SW480 (cell line): ENCODE data around the gene ANP32D.
"Not testable (repeated sequence)": the region's sequence is repeated elsewhere in the genome, so short reads cannot be mapped to it uniquely, and the experiment has no call there.

Experiments used
- DNase-seq: peaks from one replicate; pipeline ENCODE4 v3.0.0-alpha.2; 2016; ENCODE audit warnings: low spot score

The ANP32D gene

DNA sequence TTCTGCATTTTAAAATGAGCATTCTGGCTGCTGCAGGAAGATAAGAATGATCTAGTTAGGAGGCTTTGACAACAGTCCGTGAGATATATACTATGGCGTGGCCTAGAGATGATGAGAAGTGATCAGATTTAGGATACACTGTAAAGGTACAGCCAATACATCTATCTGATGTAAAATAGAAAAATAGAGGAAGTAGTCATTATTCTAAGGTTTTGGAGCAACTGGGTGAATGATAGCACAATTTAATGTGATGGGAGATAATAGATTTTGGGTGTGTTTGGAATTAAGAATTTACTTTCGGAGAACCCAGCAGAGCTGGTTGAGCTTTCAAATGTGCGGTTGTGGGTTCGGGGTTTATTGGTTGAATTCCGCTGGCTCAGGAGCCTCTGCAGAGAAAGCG, at the start of gene ANP32D:
ANP32D (plus strand) TSS at position 301 of the 400 bp plus-strand sequence. CDS start 106 bp downstream, outside the sequence.
- DNase-seq, result no peak

DNA sequence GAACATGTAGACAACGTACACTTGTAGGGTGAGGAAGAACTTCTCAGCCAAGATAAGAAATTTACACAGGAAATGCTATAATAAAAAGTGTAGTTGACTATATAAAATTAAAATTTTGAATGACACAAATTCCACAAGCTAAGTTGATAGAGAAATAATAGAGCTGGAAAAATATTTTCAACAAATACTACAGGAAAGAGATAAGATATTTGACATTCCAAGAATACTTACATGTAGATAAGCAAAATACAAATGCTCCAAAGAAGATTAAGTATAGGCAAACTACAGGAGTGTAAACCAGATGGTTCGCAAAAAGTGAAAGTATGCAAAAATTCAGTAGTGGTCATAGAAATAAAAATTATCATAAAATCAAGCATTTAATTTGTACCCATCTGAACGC, 49.2 kb upstream of the ANP32D start:
- DNase-seq, result no peak

DNA sequence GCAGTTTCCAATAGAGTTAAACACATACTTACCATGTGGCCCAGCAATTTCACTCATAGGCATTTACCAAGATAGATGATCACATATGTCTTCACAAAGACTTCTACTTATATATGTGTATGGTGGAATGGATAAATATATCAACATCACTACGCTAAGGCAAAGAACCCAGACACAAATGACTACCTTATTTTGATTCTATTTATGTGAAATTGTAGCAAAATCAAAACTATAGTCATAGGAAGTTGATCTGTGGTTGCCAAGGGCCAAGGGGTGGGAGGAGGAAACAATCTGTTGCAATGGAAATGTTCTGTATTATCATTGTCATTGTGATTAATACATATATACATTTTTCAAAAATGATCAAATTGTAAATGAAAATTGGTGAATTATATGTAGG, 47.7 kb upstream of the ANP32D start:
- DNase-seq, result no peak

DNA sequence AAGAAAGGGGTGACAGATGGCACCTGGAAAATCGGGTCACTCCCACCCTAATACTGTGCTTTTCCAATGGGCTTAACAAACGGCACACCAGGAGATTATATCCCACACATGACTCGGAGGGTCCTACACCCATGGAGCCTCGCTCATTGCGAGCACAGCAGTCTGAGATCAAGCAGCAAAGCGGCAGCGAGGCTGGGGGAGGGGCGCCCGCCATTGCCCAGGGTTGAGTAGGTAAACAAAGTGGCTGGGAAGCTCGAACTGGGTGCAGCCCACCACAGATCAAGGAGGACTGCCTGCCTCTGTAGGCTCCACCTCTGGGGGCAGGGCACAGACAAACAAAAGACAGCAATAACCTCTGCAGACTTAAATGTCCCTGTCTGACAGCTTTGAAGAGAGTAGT, 38.3 kb upstream of the ANP32D start:
- not testable (repeated sequence) for DNase-seq

DNA sequence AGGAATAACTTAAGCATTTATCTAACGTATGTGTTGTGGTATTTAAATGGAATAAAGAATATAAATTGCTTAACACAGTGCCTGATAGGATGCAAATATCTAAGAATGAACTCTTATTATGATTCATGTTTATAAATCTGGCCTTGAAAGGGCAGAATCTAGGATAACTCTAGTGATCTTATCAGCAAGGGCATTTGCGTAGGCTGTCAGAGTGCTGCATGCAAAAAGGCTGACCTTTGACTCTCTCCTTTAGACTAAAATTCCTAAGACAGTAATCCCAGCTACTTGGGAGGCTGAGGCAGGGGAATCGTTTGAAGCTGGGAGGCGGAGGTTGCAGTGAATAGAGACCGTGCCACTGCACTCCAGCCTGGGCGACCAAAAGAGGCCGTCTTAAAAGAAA, 31.3 kb upstream of the ANP32D start:
- no peak for DNase-seq

DNA sequence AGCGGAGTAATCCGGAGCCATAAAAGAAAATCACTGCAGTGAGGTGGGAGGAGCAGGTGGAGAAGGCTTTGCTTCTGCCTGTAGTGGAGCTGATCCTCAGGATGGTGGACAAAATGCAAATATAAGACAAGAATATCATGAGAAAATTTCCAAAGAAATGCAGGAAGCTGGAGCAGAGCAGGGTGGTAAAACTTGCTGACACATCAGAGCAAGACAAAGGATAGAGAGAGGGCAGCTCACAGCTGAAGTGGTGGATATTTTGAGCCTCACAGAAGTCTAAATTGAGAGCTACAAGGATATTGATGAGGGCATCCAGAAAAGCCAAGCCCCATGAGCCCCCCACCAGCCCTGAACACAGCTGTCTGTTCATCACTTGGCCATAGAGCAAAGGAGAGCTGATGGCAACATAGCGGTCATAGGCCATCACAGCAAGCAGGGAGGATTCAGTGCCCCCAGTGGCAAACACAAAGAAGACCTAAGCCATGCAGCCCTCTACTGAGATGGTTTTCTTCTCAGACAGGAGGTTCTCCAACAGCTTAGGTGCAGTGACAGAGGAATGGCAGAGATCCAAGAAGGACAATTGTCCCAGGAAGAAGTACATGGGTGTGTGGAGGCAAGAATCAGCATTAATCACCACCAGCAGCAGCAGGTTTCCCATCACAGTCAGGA, 30.0 kb upstream of the ANP32D start:
- peak; percentile 23 for DNase-seq

DNA sequence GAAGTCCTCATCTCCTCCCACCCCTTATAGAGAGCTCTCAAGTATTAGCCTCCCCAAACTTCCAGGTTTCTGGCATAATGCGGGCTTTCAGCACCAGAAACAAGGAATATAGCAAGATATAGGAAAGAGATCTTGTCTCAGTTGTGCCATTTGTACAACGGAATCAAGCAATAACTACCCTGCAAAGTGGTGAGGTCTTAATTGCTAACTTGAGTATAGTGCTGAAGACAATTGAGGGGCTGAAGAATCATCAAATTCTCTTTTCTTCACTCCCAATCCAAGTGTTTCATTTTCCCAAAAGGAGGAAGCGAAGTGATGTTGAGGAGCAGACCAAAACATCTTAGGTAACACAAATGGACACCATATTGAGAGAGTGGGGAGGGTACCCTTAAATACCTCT, 26.8 kb upstream of the ANP32D start:
- no peak for DNase-seq

DNA sequence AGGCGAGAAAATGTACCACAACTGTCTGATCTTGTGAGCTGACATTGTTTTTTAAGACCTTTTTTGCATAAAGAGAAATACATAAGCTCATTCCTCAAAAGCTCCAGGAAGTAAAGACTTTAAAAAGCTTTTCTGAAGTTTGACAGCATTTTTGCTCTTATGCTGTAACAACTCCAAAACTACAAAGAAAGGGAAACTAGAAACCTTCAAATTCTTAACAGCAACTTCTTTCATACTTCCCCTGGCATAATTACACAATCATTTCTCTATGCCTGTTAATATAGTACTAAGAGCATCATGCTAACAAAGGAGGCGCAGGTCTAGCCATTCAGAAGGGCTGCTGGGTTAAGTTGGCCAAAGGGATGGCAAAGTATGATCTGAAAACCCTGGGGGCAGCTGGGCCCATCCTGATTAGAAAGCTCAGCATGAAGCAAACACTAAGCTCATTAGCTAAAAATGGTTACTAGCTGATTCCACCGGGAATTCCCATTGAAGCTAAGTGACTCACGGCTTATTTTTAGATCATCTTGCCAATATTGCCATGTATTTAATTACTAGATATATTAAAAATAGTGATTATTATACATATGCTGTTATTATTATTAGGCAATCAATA, 26.1 kb upstream of the ANP32D start:
- DNase-seq, result no peak

DNA sequence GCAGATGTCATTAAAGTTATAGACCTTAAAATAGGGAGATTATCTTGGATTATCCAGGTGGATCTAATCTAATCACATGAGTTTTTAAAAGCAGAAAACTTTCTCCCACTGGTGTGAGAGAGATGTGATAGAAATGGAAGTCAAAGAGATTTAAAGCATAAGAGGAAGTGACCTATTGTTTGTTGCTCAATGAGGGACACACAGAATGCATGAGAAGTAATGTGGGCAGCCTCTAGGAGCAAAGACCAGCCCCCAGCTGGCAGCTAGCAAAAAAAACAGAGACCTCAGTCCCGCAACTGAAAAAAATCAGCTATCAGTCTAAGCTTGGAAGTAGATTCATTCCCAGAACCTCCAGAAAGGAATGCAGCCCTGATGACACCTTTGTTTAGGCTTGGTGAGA, 24.6 kb upstream of the ANP32D start:
- no peak for DNase-seq

DNA sequence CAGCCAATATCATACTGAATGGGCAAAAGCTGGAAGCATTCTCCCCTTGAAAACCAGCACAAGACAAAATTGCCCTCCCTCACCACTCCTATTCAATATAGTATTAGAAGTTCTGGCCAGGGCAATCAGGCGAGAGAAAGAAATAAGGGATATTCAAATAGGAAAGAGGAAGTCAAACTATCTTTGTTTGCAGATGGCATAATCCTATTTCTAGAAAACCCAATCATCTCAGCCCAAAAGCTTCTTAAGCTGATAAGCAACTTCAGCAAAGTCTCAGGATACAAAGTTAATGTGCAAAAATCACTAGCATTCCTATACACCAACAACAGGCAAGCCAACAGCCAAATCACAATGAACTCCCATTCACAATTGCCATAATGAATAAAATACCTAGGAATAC, 21.0 kb upstream of the ANP32D start:
- no peak for DNase-seq

DNA sequence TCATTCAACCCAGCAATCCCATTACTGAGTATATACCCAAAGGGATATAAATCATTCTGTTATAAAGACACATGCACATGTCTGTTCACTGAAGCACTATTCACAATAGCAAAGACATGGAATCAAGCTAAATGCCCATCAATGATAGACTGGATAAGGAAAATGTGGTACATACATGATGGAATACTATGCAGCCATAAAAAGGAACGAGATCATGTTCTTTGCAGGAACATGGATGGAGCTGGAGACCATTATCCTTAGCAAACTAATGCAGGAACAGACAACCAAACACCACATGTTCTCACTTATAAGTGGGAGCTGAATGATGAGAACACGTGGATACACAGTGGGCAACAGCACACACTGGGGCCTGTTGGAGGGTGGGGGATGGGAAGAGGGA, 19.4 kb upstream of the ANP32D start:
- DNase-seq, result not testable (repeated sequence)

DNA sequence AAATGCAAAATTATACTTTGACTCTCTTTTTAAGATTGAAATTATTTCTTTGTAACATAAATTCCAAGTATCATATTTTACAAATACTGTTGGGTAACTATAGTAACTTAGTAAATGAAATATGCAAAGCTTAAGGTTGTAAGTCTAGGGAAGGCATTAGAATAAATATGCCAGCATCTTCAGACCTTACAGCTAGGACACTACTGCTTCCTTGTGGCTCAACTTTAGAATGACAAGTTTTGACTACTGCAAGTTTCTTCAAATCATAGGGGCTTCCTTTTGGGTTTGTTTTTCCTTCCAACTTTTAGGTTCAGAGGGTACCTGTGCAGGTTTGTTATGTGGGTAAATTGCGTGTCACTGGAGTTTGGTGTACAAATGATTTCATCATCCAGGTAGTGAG, 17.7 kb upstream of the ANP32D start:
- peak; percentile 12 for DNase-seq

DNA sequence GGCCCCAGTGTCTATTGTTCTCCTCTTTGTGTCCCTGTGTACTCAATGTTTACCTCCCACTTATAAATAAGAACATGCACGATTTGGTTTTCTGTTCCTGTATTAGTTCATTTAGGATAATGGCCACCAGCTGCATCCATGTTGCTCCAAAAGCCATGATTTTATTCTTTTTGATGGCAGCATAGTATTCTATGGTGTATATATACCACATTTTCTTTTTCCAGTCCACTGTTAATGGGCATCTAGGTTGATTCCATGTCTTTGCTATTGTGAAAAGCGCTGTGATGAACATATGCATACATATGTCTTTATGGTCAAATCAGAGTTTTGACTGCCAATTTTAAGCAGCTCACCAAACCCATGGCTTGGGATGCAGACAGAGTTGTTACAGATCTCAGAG, 17.2 kb upstream of the ANP32D start:
- no peak for DNase-seq

DNA sequence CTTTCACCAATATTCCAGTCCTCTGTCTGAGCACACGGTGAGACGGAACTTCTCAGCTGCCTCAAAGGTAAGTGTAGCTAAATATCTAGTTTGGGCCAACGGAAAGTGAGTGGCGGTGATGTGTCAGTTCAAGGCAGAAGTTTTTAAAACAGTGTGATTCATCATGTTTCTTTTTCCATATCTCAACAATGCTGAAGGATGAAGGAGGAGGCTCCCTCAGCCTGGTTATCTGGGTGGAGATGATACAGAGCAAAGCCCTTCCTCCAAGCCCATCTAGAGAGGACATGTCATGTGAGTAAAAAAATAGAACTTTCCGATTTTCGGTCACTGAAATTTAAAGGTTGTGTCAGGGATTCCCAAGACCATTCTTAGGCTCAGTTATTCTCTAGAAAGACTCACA, 13.1 kb upstream of the ANP32D start:
- no peak for DNase-seq

DNA sequence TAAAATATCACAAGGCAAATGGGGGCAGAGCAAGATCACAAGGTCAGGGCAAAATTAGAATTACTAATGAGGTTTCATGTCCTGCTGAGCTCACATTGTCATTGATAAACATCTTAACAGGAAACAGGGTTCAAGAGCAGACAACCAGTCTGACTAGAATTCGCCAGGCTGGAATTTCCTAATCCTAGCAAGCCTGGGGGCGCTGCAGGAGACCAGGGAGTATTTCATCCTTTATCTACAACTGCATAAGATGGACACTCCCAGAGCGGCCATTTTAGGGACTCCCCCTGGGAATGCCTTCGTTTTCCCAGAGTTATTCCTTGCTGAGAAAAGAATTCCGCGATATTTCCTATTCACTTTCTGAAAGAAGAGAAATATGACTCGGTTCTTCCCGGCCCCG, 3.3 kb upstream of the ANP32D start:
- DNase-seq, result not testable (repeated sequence)

DNA sequence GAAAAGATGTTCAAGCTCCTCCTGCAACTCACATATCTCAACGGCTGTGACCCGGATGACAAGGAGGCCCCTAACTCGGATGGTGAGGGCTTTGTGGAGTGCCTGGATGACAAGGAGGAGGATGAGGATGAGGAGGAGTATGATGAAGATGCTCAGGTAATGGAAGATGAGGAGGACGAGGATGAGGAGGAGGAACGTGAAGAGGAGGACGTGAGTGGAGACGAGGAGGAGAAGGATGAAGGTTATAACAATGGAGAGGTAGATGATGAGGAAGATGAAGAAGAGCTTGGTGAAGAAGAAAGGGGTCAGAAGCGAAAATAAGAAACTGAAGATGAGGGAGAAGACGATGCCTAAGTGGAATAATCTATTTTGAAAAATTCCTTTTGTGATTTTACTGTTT, 702 bp downstream of the ANP32D start:
- no peak for DNase-seq

DNA sequence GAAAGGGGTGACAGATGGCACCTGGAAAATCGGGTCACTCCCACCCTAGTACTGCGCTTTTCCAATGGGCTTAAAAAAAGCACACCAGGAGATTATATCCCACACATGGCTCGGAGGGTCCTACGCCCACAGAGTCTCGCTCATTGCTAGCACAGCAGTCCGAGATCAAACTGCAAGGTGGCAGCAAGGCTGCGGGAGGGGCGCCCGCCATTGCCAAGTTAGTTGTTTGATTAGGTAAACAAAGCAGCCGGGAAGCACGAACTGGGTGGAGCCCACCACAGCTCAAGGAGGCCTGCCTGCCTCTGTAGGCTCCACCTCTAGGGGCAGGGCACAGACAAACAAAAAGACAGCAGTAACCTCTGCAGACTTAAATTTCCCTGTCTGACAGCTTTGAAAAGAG, 2.1 kb downstream of the ANP32D start:
- not testable (repeated sequence) for DNase-seq

DNA sequence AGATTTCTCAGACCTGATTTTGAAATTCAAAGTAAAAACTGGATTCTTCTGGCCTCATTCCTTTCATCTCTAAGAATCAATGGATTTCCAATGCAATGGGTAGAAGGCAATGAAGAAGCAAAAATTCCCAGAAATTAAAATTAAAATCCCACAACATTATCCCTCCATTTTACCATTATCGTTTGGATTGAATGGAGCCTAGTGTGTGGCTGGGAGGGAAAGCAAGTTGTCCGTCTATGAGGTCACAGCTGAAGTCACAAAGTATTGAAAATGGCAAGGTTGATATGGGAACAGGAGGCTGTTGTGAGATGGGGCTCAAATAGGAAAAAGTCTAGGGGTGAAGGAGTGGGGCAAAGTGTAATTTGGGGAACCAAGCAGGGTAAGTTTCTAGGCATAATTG, 9.8 kb downstream of the ANP32D start, which contains the start of gene C12orf54:
C12orf54 (plus strand) TSS at position 301 of the 400 bp plus-strand sequence. CDS start 799 bp downstream, outside the sequence.
- DNase-seq, result no peak

DNA sequence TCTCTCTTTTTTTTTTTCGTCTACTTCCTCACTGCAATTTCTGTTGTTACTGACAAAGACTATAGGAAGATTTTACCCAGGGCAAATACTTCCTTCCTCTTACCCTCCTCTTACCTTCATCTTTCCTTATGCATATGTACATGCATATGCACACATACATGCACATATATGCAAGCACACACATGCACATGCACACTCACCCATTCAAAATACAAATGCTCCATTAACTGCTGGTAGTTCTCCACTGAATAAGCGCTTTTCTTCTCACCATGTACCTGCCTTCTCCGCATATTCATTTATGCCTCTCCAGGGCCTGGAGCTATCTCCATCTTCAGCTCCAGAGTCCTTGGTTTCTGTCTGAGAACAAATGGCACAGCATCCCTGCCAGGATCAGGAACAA, 10.6 kb downstream of the ANP32D start:
- no peak for DNase-seq

DNA sequence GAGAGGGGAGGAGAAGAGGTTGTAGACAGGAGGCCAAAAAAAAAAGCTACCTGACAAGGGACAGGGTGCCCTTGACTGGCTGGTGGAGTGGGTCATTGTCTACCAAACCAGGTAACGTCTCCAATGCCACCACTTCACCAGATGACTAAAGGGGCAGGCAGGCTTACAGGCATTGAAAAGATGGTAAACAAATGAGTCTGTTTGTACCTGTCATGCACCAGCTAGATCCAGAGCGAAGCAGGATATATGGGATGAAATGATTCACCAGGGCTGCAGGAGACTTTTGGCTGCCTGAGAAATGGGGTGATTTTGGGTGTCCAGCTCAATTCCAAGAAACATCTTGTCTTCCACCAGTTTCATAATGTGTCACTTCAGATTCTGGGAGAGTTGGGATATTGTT, 13.9 kb downstream of the ANP32D start:
- no peak for DNase-seq

DNA sequence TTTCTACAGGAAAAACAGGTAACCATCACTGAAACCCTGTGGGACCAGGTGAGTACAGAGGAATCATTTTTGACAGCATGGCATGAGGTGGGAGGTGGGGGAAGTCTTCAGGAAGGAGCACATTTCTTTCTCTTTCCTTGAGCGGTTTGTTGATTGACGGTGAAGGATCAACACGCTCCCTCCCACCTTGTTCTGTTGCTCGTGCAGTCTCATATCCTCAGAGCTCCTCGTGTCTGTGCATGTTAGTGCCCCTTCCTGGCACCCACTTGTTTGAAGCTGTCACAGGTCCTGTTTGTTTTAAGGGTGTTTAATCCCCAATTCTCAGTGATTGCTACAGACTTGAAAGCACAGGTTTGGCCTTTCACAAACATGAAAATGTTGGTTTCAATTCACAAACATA, 14.3 kb downstream of the ANP32D start:
- DNase-seq, result no peak

DNA sequence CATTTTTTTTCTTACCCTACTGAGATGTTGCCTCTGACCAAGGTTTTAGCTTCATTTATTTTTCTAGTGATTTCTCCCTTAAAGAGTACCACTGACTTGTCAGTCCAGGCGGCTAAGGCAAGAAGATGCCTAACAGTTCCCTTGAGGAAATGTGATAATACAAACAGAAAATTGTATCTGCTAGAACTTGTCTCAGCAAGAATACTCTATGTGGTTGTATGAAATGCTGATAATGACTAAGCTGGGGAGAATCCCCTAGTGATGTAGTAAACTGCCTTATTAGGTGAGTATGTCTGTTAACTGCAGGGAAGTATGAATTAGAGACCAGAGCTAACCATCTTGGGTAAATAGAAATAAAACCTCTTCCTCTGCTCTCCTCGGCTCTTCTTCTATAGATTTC, 16.7 kb downstream of the ANP32D start:
- no peak for DNase-seq

DNA sequence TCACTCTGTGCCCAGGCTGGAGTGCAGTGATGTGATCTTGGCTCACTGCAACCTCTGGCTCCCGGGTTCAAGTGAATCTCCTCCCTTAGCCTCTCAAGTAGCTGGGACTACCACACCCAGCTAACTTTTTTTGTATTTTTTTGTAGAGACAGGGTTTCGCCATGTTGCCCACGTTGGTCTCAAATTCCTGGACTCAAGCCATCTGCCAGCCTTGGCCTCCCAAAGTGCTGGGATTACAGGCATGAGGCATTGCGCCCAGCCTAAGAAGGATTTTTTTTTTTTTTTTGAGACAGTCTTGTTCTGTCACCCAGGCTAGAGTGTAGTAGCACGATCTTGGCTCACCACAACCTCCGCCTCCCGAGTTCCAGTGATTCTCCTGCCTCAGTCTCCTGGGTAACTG, 17.1 kb downstream of the ANP32D start:
- DNase-seq, result not testable (repeated sequence)

DNA sequence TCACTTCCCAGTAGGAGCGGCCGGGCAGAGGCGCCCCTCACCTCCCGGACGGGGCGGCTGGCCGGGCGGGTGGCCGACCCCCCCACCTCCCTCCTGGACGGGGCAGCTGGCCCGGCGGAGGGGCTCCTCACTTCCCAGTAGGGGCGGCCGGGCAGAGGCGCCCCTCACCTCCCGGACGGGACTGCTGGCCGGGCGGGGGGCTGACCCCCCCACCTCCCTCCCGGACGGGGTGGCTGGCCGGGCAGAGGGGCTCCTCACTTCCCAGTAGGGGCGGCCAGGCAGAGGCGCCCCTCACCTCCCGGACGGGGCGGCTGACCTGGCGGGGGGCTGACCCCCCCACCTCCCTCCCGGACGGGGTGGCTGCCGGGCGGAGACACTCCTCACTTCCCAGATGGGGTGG, 27.9 kb downstream of the ANP32D start:
- not testable (repeated sequence) for DNase-seq
